ENCODE measurements around the gene ITPRIP.

GRCh38 chr10:104321725-104322415, 16.4 kb downstream of the ITPRIP start:
- TF ChIP-seq CTCF (IDR thresholded peaks at IDR 0.05) = no peak
- TF ChIP-seq POLR2A (IDR thresholded peaks at IDR 0.05) = no peak

Data from tibial nerve (tissue), 3 donors.